GM12801 (cell line): ENCODE results near the gene SZT2.

Source experiments
- TF ChIP-seq, protein P1 (sequence below): IDR thresholded peaks from one replicate; pipeline ENCODE4 v1.5.1; 2011; ENCODE audit warnings: control low read depth; ENCODE audit not compliant: insufficient read length; ENCODE audit errors: extremely low read depth

The SZT2 gene

GRCh38 chr1:43492826-43493225, 103.1 kb downstream of the SZT2 start:
- TF ChIP-seq, protein P1, sequence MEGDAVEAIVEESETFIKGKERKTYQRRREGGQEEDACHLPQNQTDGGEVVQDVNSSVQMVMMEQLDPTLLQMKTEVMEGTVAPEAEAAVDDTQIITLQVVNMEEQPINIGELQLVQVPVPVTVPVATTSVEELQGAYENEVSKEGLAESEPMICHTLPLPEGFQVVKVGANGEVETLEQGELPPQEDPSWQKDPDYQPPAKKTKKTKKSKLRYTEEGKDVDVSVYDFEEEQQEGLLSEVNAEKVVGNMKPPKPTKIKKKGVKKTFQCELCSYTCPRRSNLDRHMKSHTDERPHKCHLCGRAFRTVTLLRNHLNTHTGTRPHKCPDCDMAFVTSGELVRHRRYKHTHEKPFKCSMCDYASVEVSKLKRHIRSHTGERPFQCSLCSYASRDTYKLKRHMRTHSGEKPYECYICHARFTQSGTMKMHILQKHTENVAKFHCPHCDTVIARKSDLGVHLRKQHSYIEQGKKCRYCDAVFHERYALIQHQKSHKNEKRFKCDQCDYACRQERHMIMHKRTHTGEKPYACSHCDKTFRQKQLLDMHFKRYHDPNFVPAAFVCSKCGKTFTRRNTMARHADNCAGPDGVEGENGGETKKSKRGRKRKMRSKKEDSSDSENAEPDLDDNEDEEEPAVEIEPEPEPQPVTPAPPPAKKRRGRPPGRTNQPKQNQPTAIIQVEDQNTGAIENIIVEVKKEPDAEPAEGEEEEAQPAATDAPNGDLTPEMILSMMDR: no peak

- TF ChIP-seq, protein P1: no peak
These were observed 104.2 kb downstream of the SZT2 start for GRCh38 chr1:43493661-43494450.

DNA sequence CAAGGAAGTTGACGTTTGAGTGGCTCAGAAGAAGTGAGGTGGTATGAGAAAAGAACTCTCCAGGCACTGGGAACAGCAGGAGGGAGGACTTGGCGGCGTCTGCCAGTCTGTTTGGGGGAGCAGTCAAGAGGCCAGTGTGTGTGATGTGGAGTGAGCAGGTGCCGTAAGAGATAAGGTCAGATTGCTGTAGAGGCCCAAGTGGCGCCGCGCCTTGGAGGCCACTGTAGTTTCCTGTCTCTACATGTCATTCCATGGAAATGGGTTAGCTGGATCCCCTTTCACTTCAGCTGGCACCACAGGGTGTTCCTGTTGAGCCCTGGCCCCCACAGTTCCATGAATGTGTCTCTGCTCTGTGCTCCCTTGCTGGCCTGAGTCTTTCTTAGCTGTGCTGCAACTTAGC, 105.5 kb downstream of the SZT2 start:
- TF ChIP-seq, protein P1: no peak

DNA sequence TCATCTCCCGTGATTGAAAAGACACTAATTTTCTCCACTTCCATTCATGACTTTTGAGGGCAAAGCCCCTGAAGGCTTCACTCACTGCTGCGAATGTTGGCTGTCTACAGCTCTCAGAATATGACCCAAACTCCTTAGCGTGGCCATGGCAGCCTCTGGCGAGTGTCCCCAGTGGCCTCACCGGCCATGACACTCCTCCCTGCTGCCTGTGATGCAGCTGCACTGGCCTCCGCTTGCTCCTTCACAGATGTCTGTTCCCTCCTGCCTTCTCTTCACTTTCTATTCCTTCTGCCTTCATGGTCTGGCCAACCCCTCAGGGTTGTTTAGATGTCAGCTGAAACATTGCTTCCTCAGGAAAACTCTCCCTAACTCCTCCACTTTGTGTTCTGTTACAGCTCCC, 110.2 kb downstream of the SZT2 start:
- TF ChIP-seq, protein P1: no peak

DNA sequence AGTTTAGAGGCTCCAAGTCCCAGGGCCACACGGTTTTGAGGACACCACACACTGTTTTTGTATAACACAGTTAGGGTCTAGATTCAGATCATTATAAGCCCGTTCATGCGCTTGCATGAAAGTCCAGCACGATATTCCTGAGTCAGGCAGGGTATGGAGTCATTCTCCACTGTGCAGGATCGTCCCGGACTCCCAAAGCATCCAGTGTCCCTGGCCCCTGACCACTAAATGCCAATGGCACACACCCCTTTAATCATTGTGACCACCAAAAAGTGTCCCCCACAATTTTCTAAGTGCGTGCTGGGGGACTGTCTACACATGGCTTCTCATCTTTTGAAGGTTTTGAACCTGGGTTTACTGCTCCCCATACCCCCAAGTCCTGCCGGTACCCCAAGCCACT, 113.8 kb downstream of the SZT2 start:
- TF ChIP-seq, protein P1: no peak
